CD4-positive, alpha-beta T cell (primary cell): Measurements from ENCODE around the gene LRRC2. TPM values are rescaled to one million over a fixed set of nuclear protein-coding genes. Genes with fewer than 3 reads are reported as not detected.

Experiments used
- ATAC-seq: fragments of 200-7000 bp; cut with Tn5 transposase; one replicate; pipeline ENCODE4 v1.10.0; 2022; ENCODE audit warnings: mild to moderate bottlenecking; ENCODE audit not compliant: poor library complexity
- CTCF ChIA-PET: fragments of 350-600 bp; sonication (Branson Sonifier 250); formaldehyde crosslinking; loops from one replicate; lab custom pipeline; 2021; ENCODE audit warnings: antibody characterized with exemption, inconsistent platforms; lab: Charles Lee
- POLR2A ChIA-PET: fragments of 350-600 bp; sonication (Branson Sonifier 250); formaldehyde crosslinking; loops from one replicate; lab custom pipeline; 2021; ENCODE audit warnings: antibody characterized with exemption, inconsistent platforms; lab: Charles Lee
- DNase-seq, 14 experiments: peaks; one replicate each; pipeline ENCODE4 v3.0.0-alpha.2; 2013 to 2020; ENCODE audit warnings: mixed read lengths in 2 of 14
- H3K27ac ChIP-seq, 2 donors: one replicate each; pipeline versions ENCODE4 v1.5.1 to v1.7.0; 2013; ENCODE audit warnings: low read length in 2 of 2, low read depth in 1 of 2, mild to moderate bottlenecking in 1 of 2
- H3K27me3 ChIP-seq, 2 experiments: 1 replicate in 1 of 2; 2 replicates in 1 of 2; pipeline versions ENCODE4 v1.6.1 to v1.7.0; 2013; ENCODE audit warnings: low read length in 2 of 2, control low read depth in 1 of 2, mild to moderate bottlenecking in 1 of 2, moderate library complexity in 1 of 2; ENCODE audit not compliant: insufficient read depth in 2 of 2, control insufficient read depth in 1 of 2
- H3K36me3 ChIP-seq: one replicate; pipeline ENCODE4 v1.6.1; 2013; ENCODE audit warnings: low read length, control low read depth; ENCODE audit not compliant: insufficient read depth
- H3K4me1 ChIP-seq: one replicate; pipeline ENCODE4 v1.6.1; 2013; ENCODE audit warnings: low read length, control low read depth; ENCODE audit not compliant: insufficient read depth
- H3K4me3 ChIP-seq: one replicate; pipeline ENCODE4 v1.5.1; 2013; ENCODE audit warnings: mild to moderate bottlenecking, low read length, moderate library complexity
- H3K9me3 ChIP-seq, 2 experiments: 1 replicate in 1 of 2; 2 replicates in 1 of 2; pipeline versions ENCODE4 v1.6.1 to v1.7.0; 2013; ENCODE audit warnings: low read length in 2 of 2, mild to moderate bottlenecking in 2 of 2, control low read depth in 1 of 2, moderate library complexity in 1 of 2; ENCODE audit not compliant: control insufficient read depth in 1 of 2, insufficient read depth in 1 of 2
- H3K27ac Mint-ChIP-seq: one replicate; pipeline ENCODE4 v1.8.0; 2020; ENCODE audit warnings: mixed read lengths
- H3K27me3 Mint-ChIP-seq: one replicate; pipeline ENCODE4 v1.8.0; 2021; ENCODE audit warnings: mixed read lengths
- H3K36me3 Mint-ChIP-seq: one replicate; pipeline ENCODE4 v1.8.0; 2021; ENCODE audit warnings: low read depth, mixed read lengths
- H3K4me1 Mint-ChIP-seq: one replicate; pipeline ENCODE4 v1.8.0; 2021; ENCODE audit warnings: low read depth, mixed read lengths
- H3K4me3 Mint-ChIP-seq: one replicate; pipeline ENCODE4 v1.8.0; 2020; ENCODE audit warnings: mild to moderate bottlenecking, mixed read lengths
- H3K9me3 Mint-ChIP-seq: one replicate; pipeline ENCODE4 v1.8.0; 2020; ENCODE audit warnings: mixed read lengths
- CTCF ChIP-seq: fragments of 200-600 bp; IDR thresholded peaks from one replicate; pipeline ENCODE4 v1.8.0; 2022; ENCODE audit warnings: antibody characterized with exemption, mild to moderate bottlenecking
- intact Hi-C, 2 experiments: fragments of 100-400 bp; cut with DNase I in 1 of 2; cut with micrococcal nuclease in 1 of 2; formaldehyde crosslinking; loops; one replicate each; pipeline versions ENCODE4 v1.15.1 to v1.9.0; 2023 to 2025; cut with DNase I, micrococcal nuclease
- total RNA-seq, 174 experiments: library from RNA in 2 of 174; stranded (reverse) in 2 of 174; gene quantifications; one replicate each; pipeline ENCODE4 v1.2.3 and lab custom pipeline; 2021 to 2026

Gene LRRC2
- total RNA-seq, 2 experiments from 2014 or later, result 0.59 to 0.91 TPM

DNA sequence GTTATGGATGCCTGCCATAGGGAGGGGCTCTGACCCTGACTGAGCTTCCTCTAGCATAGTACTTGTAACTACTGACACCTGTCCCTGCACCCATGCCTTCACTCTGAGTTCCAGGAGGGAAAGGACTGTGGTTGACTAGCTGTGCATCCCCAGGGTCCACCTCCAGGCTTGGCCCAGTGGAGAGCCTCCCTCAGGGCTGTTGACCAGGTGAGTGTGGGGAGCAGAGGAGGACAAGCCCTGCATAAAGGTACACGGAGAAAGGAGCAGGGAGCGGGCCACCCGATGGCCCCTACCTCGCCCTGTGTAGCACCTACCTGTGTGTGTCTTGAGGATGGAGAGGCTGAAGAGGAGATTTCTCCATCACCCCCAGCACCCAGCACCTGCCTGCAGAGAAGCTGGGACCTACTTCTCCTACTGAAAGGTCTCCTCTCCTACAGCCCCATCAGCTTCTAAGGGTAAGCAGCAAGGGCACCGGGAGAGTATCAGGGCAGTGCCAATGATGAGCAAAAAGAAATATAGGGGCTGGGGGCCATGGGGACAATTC is 94.7 kb downstream of the LRRC2 start:
- TF ChIP-seq CTCF, result no peak
- Histone ChIP-seq H3K4me1 (no peaks in the 10 kb centered on the region), H3K27ac (no peak overlapping the region), H3K36me3 (no peaks in the 10 kb centered on the region), H3K4me3 (no peak overlapping the region), H3K9me3 (peaks cover 0 to 8% of the 10 kb centered on the region in 2 experiments), H3K27me3 (peaks cover 0 to 6% of the 10 kb centered on the region in 2 experiments)
- DNase-seq (no peak), ATAC-seq (no peak)
- intact Hi-C loops, result no loop called here
- Mint-ChIP-seq H3K9me3 (peaks cover 11% of the 10 kb centered on the region), H3K27me3 (peaks cover 30% of the 10 kb centered on the region), H3K4me3 (no peak overlapping the region), H3K4me1 (no peaks in the 10 kb centered on the region), H3K36me3 (no peaks in the 10 kb centered on the region), H3K27ac (no peak overlapping the region)
- CTCF ChIA-PET, result no interaction called here
- POLR2A ChIA-PET, result no interaction called here

DNA sequence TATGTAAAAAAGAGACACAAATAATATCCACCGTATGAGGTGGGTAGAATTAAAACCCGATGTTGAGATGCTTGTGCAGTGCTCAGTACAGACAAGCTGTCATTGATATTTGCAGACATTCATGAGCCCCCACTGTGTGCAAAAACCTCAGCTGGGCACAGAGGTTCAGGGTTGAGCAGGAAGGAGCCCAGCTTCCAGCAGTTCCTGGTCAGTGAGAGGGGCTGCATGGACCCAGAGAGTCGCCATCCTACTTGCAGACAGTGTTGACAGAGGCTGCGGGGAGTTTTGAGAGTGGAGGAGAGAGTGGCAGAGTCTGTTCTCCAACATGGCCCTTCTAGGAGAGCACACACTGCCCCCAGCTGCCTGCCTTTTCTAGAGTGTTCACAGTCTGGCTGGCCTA is 95.3 kb downstream of the LRRC2 start:
- Mint-ChIP-seq H3K27me3 (peaks cover 36% of the 10 kb centered on the region), H3K27ac (no peak overlapping the region), H3K4me1 (no peaks in the 10 kb centered on the region), H3K4me3 (no peak overlapping the region), H3K9me3 (peaks cover 11% of the 10 kb centered on the region), H3K36me3 (no peaks in the 10 kb centered on the region)
- Histone ChIP-seq H3K27me3 (peaks cover 2 to 6% of the 10 kb centered on the region in 2 experiments), H3K4me3 (no peak overlapping the region), H3K4me1 (no peaks in the 10 kb centered on the region), H3K27ac (no peak overlapping the region), H3K9me3 (peaks cover 0 to 8% of the 10 kb centered on the region in 2 experiments), H3K36me3 (no peaks in the 10 kb centered on the region)
- ATAC-seq (no peak), DNase-seq (no peak)
- ChIA-PET CTCF (interaction anchor here (1.3 kb wide), 1 partner anchor 87 kb away, joined by 3 read pairs; no protein-coding TSS in a partner anchor), POLR2A (no interaction called here)
- TF ChIP-seq CTCF, result no peak
- intact Hi-C loops, result no loop called here

- Mint-ChIP-seq H3K9me3 (peaks cover 4% of the 10 kb centered on the region), H3K36me3 (no peaks in the 10 kb centered on the region), H3K27me3 (peaks cover 46% of the 10 kb centered on the region), H3K4me3 (no peak overlapping the region), H3K27ac (no peak overlapping the region), H3K4me1 (no peaks in the 10 kb centered on the region)
- DNase-seq, result no peak
- CTCF ChIA-PET, result interaction anchor here (1.3 kb wide), 1 partner anchor 88 kb away, joined by 3 read pairs; no protein-coding TSS in a partner anchor
- ATAC-seq, result no peak
- peaks cover 0 to 4% of the 10 kb centered on the region in 2 experiments for H3K9me3 ChIP-seq
- TF ChIP-seq CTCF, result no peak
- H3K27me3 ChIP-seq, result peaks cover 10 to 12% of the 10 kb centered on the region in 2 experiments
- POLR2A ChIA-PET, result no interaction called here
- no peaks in the 10 kb centered on the region for H3K36me3 ChIP-seq
- no peak overlapping the region for H3K27ac ChIP-seq
- H3K4me3 ChIP-seq, result no peak overlapping the region
- intact Hi-C loops, result no loop called here
- peaks cover under 1% of the 10 kb centered on the region for H3K4me1 ChIP-seq
Measured at GRCh38 chr3:46469680-46470357, 96.3 kb downstream of the LRRC2 start.
